Endodermal cell (in vitro differentiated cells): ENCODE results near the gene SPIRE2. TPM values are rescaled to one million over a fixed set of nuclear protein-coding genes. Genes with fewer than 3 reads are reported as not detected.
"Not testable (repeated sequence)": the region's sequence is repeated elsewhere in the genome, so short reads cannot be mapped to it uniquely, and the experiment has no call there.

Experiments
- DNase-seq: peaks from one replicate; pipeline ENCODE4 v3.0.0-alpha.2; 2017
- H3K27ac ChIP-seq: 2 replicates; pipeline ENCODE4 v1.5.1; 2013; ENCODE audit warnings: mild to moderate bottlenecking, low read depth, low read length, moderate library complexity
- H3K27me3 ChIP-seq: 2 replicates; pipeline ENCODE4 v1.6.1; 2013; ENCODE audit warnings: mild to moderate bottlenecking, low read length, moderate library complexity; ENCODE audit not compliant: insufficient read depth, control insufficient read depth, poor library complexity, severe bottlenecking
- H3K36me3 ChIP-seq: 2 replicates; pipeline ENCODE4 v1.7.0; 2013; ENCODE audit warnings: mild to moderate bottlenecking, low read length, moderate library complexity; ENCODE audit not compliant: control insufficient read depth, insufficient read depth
- H3K4me1 ChIP-seq: one replicate; pipeline ENCODE4 v1.7.0; 2013; ENCODE audit warnings: low read length; ENCODE audit not compliant: control insufficient read depth, insufficient read depth
- H3K4me3 ChIP-seq: 2 replicates; pipeline ENCODE4 v1.5.1; 2013; ENCODE audit warnings: mild to moderate bottlenecking, low read length, moderate library complexity
- H3K9ac ChIP-seq: 2 replicates; pipeline ENCODE4 v1.6.1; 2013; ENCODE audit warnings: mild to moderate bottlenecking, low read length, moderate library complexity; ENCODE audit not compliant: poor library complexity, severe bottlenecking; ENCODE audit errors: extremely low read depth
- H3K9me3 ChIP-seq: 2 replicates; pipeline ENCODE4 v1.6.1; 2013; ENCODE audit warnings: mild to moderate bottlenecking, low read length, moderate library complexity; ENCODE audit not compliant: control insufficient read depth
- H3K27ac Mint-ChIP-seq: 2 replicates; pipeline ENCODE4 v1.8.0; 2020; ENCODE audit warnings: mixed read lengths
- H3K27me3 Mint-ChIP-seq: 2 replicates; pipeline ENCODE4 v1.8.0; 2021; ENCODE audit warnings: mild to moderate bottlenecking, mixed read lengths; ENCODE audit not compliant: insufficient read depth
- H3K36me3 Mint-ChIP-seq: 2 replicates; pipeline ENCODE4 v1.8.0; 2020; ENCODE audit warnings: low read depth, mixed read lengths
- H3K4me1 Mint-ChIP-seq: 2 replicates; pipeline ENCODE4 v1.8.0; 2020; ENCODE audit warnings: mixed read lengths
- H3K4me3 Mint-ChIP-seq: 2 replicates; pipeline ENCODE4 v1.8.0; 2020; ENCODE audit warnings: mild to moderate bottlenecking, moderate library complexity, mixed read lengths
- H3K9me3 Mint-ChIP-seq: 2 replicates; pipeline ENCODE4 v1.8.0; 2020; ENCODE audit warnings: mild to moderate bottlenecking, mixed read lengths
- CTCF ChIP-seq: fragments of 200-600 bp; sonication (generic); conservative IDR thresholded peaks from 2 replicates; pipeline ENCODE4 v1.5.0; 2021; ENCODE audit warnings: antibody characterized with exemption, mild to moderate bottlenecking
- WGBS, 2 experiments: methylation state at CpG; one replicate each; pipeline versions ENCODE4 v1.1.5 to v1.1.7; 2013; ENCODE audit warnings: missing lambda C conversion rate in 2 of 2, mixed read lengths in 1 of 2; ENCODE audit not compliant: insufficient coverage in 1 of 2, insufficient read length in 1 of 2; 5-methylcytosine and 5-hydroxymethylcytosine counted together
- total RNA-seq, 2 donors: library from RNA; stranded (reverse); fragmentation: NEBNext Ultra II Directional in 1 of 2; extraction: Animal tissue kit (Norgen Biotek cat#: 25700) in 1 of 2; gene quantifications; 2 replicates in 1 of 2; 3 replicates in 1 of 2; pipeline ENCODE4 v1.2.1, GENCODE V29; 2021

The SPIRE2 gene
- total RNA-seq, 2 donors from 2014 or later: 12.8 to 12.9 TPM

- Mint-ChIP-seq H3K4me3 (no peak overlapping the region), H3K9me3 (no peaks in the 10 kb centered on the region), H3K4me1 (no peaks in the 10 kb centered on the region), H3K27ac (no peak overlapping the region), H3K36me3 (peaks cover 60% of the 10 kb centered on the region), H3K27me3 (no peaks in the 10 kb centered on the region)
- Histone ChIP-seq H3K4me1 (no peaks in the 10 kb centered on the region), H3K27ac (no peak overlapping the region), H3K4me3 (no peak overlapping the region), H3K9ac (no peak overlapping the region), H3K27me3 (no peaks in the 10 kb centered on the region), H3K36me3 (peaks cover 79% of the 10 kb centered on the region), H3K9me3 (no peaks in the 10 kb centered on the region)
- DNase-seq: no peak
- TF ChIP-seq CTCF: no peak
- WGBS, 2 experiments: 95 to 98% methylated on average over 9 to 15 of the region's 15 CpGs
These were observed 29.4 kb upstream of the SPIRE2 start for GRCh38 chr16:89798832-89799370.

GRCh38 chr16:89801800-89802199 lies 26.5 kb upstream of the SPIRE2 start:
- Histone ChIP-seq H3K36me3 (peaks cover 78% of the 10 kb centered on the region), H3K9me3 (no peaks in the 10 kb centered on the region), H3K4me3 (no peak overlapping the region), H3K4me1 (no peaks in the 10 kb centered on the region), H3K9ac (no peak overlapping the region), H3K27ac (no peak overlapping the region), H3K27me3 (no peaks in the 10 kb centered on the region)
- peaks cover 68% of the 10 kb centered on the region for H3K36me3 Mint-ChIP-seq
- no peak for TF ChIP-seq CTCF
- H3K4me3 Mint-ChIP-seq: no peak overlapping the region
- no peaks in the 10 kb centered on the region for H3K4me1 Mint-ChIP-seq
- H3K9me3 Mint-ChIP-seq: no peaks in the 10 kb centered on the region
- no peak overlapping the region for H3K27ac Mint-ChIP-seq
- 91 to 96% methylated on average over 12 of the region's 12 CpGs for WGBS, 2 experiments
- DNase-seq: no peak
- H3K27me3 Mint-ChIP-seq: no peaks in the 10 kb centered on the region

GRCh38 chr16:89805136-89805905 lies 23.0 kb upstream of the SPIRE2 start:
- peaks cover 70% of the 10 kb centered on the region for H3K36me3 Mint-ChIP-seq
- 94 to 95% methylated on average over 13 to 15 of the region's 15 CpGs for WGBS, 2 experiments
- H3K36me3 ChIP-seq: peaks cover 78% of the 10 kb centered on the region

DNA sequence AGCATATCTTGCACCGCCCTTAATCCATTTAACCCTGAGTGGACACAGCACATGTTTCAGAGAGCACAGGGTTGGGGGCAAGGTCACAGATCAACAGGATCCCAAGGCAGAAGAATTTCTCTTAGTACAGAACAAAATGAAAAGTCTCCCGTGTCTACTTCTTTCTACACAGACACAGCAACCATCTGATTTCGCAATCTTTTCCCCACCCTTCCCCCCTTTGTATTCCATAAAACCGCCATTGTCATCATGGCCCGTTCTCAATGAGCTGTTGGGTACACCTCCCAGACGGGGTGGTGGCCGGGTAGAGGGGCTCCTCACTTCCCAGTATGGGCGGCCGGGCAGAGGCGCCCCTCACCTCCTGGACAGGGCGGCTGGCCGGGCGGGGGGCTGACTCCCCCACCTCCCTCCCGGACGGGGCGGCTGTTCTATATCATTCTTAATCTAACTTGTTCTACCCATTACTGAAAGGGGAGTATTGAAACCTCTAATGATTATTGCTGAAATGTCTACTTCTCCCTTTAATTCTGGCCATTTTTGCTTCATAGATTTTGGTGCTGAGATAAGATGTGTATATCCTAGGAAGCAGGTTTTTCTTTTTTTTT lies 21.6 kb upstream of the SPIRE2 start:
- H3K27ac ChIP-seq, H3K9me3 ChIP-seq, H3K9me3 Mint-ChIP-seq, H3K4me3 ChIP-seq, H3K4me1 Mint-ChIP-seq, H3K27me3 Mint-ChIP-seq, H3K4me3 Mint-ChIP-seq, H3K27ac Mint-ChIP-seq, H3K27me3 ChIP-seq, H3K4me1 ChIP-seq, DNase-seq, H3K9ac ChIP-seq: not testable (repeated sequence)
- 95 to 96% methylated on average over 4 to 9 of the region's 16 CpGs for WGBS, 2 experiments
- peaks cover 81% of the 10 kb centered on the region for H3K36me3 ChIP-seq
- peaks cover 73% of the 10 kb centered on the region for H3K36me3 Mint-ChIP-seq

More at GRCh38 chr16:89805136-89805905, 23.0 kb upstream of the SPIRE2 start:
- no peak for DNase-seq
- no peak overlapping the region for H3K27ac Mint-ChIP-seq
- no peak overlapping the region for H3K9ac ChIP-seq
- H3K4me3 Mint-ChIP-seq: no peak overlapping the region
- no peak overlapping the region for H3K27ac ChIP-seq
- H3K4me3 ChIP-seq: no peak overlapping the region
- peaks cover 6% of the 10 kb centered on the region for H3K9me3 ChIP-seq
- H3K4me1 ChIP-seq: no peaks in the 10 kb centered on the region
- H3K4me1 Mint-ChIP-seq: no peaks in the 10 kb centered on the region
- no peak for TF ChIP-seq CTCF
- no peaks in the 10 kb centered on the region for H3K27me3 ChIP-seq
- H3K27me3 Mint-ChIP-seq: no peaks in the 10 kb centered on the region
- peaks cover 8% of the 10 kb centered on the region for H3K9me3 Mint-ChIP-seq
